Epidermal melanocyte (primary cell): ENCODE data around the gene COX6A1.
A peak's percentile ranks its signal among the peaks of the same experiment; 100 is the strongest.
"Not testable (repeated sequence)": the region's sequence is repeated elsewhere in the genome, so short reads cannot be mapped to it uniquely, and the experiment has no call there.

ENCODE experiments used
- DNase-seq: peaks from one replicate; pipeline ENCODE4 v3.0.0; 2011; ENCODE audit warnings: low spot score; ENCODE audit not compliant: insufficient read length

COX6A1 gene

DNA sequence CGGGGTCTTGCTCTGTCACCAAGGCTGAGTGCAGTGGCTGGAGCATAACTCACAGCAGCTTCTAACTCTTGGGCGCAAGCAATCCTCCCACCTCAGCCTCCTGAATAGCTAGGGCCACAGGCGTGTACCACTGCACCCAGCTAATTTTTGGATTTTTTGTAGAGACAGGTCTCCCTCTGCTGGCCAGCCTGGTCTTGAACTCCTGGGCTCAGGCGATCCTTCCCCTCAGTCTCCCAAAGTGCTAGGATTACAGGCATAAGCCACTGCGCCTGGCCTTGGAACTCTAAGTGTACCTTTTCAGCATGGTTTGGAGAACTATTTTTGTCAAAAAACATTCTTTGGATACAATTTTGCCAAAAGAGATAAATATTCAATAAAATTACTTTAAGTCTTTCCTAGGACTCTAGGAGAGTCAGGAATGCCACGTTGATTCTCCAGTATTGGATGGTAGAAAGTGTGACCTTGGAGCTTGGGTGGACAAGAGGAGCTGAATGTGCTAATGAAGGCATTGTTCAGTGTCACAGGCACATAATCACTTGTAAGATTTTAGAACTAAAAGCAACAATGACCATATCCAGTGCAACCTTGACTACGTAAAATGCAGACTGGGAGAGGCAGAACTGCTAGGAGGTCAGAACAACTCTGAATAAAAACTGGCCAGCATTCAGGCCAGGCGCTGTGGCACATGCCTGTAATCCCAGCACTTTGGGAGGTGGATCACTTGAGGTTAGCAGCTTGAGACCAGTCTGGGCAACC lies 28.8 kb downstream of the COX6A1 start:
- DNase-seq = no peak

- no peak for DNase-seq
Measured at GRCh38 chr12:120467439-120467838, 29.5 kb downstream of the COX6A1 start.

- peak; percentile 38 for DNase-seq
Measured at GRCh38 chr12:120468325-120468820, 30.5 kb downstream of the COX6A1 start.

DNA sequence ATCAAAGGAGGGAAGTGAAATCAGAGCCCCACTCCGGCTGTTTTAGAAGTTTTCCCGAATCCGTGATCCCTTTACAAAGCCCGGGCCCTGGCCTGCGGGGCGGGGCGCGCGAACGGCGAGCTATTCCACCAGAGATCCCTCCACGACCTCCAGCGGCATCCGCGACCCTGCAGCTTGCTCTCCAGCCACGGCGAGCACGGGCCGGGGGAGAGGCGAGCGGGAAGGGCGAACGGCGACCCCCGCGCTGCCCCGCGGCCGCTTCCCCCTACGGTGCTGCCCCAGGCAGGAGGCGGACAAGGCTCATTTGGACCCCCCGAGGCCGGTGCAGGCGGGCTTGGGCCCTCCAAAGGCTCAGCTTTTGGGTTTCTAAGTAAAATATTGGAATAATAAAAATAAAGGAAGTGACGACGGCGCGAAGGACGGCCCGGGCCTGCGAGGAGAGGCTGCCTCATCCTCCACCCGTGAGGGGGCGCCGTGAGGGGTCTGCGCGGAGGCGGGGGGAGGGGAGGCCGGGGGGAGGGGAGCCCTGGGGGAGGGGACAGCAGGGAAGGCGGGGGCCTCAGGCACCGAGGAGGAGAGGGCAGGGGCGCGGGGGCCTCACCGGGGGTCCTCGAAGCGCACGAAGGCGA lies 31.0 kb downstream of the COX6A1 start:
- no peak for DNase-seq

GRCh38 chr12:120469450-120470149 lies 31.7 kb downstream of the COX6A1 start, which contains the start of gene SRSF9:
Gene SRSF9 (minus strand): TSS chr12:120469748. CDS start chr12:120469609, 139 bp downstream.
- DNase-seq = peak; percentile 98

DNA sequence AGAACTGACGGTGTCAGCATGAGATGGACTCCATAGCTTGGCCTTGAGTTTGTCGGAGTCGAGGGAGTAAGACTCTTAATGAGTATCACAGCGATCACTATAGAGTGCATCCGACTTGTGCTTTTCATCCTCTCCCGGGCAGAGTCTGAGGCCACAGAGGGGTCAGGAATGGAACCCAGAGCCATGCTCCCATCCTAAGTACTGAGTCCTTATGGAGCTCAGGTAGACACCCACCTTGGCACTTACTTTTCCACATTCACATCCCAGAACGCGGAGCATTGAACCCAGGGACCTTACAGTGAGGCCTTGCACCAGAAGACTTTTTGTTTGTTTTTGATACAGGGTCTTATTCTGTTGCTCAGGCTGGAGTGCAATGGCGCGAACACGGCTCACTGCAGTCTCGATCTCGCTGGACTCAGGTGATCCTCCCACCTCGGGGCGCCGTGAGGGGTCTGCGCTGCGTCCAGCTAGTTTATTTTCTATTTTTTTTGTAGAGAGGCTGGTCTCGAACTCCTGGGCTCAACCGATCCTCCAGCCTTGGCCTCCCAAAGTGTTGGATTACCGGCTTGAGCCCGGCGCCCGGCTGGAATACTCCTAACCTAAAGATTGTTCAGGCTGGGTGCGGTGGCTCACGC lies 32.4 kb downstream of the COX6A1 start:
- no peak for DNase-seq

DNA sequence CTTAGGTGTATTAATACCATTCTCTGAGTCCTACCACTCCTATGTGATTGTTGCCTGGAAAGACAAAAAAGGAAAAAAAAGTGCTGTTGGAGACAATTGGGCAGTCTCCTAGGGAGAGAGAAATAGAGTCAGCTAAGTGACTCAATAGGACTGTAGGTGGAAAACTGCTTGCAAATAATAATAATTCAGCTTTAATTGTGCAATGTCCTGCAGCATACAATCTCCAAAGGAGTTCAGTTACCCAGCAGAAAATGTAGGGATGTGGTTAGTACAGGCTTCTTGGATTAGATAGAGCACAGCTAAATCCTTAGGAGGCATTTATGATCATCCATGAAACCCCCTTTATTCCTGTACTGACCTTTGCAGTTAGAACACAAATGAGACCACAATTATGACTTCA lies 34.6 kb downstream of the COX6A1 start:
- no peak for DNase-seq

GRCh38 chr12:120473807-120474615 lies 36.1 kb downstream of the COX6A1 start:
- no peak for DNase-seq

GRCh38 chr12:120474616-120474960 lies 36.7 kb downstream of the COX6A1 start:
- DNase-seq = no peak

DNA sequence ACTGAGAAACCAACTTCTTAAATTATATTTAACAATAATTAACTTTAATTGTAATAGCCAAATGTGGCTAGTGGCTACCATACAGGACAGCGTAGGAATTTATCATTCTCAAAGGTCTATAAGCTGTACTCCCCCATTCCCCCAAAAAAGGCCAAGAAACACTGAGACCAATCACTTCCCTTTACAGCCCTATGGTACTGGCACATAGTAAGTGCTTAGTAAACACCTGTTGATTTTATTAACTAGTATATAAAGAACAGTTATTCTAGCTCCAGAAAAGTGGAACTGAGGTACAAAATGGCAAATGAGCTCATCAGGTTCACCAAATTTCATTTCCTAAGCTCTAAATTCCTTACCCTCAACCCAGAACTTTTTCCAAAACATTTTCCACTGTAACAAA lies 37.7 kb downstream of the COX6A1 start:
- no peak for DNase-seq

DNA sequence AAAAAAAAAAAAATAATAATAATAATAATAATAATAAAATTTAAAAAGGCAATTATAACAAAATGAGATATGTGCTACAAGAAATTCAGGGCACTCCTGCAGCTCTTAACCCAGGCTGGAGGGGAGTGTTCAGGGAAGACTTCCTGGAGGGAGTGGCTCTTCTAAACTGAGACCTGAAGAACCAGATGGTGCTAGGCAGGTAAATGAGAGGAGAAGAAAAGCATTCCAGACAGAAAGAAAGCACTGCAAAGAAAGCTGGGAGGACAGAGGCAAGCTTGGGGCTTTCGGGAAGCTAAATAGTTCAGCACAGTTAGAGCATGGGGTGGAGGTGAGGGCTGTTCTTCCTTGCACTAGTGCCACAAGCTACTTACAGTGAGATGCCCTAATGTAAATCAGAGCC lies 41.5 kb downstream of the COX6A1 start:
- no peak for DNase-seq

GRCh38 chr12:120480211-120480610 lies 42.3 kb downstream of the COX6A1 start:
- no peak for DNase-seq

DNA sequence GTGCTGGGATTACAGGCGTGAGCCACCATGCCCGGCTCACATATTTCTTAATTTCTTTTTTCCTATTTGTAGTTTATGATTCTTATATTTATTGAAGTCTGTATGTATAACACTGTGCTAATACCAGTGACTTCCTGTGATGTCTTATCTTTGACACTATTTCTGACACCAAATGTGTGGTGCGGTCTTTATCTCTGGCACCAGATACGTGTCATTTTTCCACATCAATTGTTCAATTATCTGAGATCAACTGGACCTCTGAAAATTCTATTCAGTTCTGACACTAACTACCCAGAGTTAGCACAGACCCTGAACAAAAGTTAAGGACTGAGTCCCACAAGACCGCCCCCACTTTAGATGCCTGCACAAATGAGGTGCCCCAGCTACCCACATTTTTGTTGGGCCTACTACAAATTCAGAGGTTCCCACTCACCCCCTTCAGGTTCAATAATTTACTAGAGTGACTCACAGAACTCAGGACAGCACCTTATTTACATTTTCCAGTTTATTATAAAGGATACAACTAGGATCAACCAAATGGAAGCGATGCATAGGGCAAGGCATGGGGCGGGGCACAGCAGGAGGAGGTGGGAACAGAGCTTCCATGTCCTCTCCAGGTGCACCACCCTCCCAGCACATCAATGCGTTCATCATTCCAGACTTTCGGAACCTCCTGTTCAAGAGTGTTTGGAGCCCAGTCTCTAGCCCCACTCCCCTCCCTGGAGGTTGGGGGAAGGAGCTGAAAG lies 43.3 kb downstream of the COX6A1 start:
- DNase-seq = no peak

- no peak for DNase-seq
Measured at GRCh38 chr12:120483621-120484020, 45.7 kb downstream of the COX6A1 start.

GRCh38 chr12:120485961-120486881 lies 48.3 kb downstream of the COX6A1 start:
- DNase-seq = no peak

- not testable (repeated sequence) for DNase-seq
Measured at GRCh38 chr12:120487552-120487951, 49.6 kb downstream of the COX6A1 start.

DNA sequence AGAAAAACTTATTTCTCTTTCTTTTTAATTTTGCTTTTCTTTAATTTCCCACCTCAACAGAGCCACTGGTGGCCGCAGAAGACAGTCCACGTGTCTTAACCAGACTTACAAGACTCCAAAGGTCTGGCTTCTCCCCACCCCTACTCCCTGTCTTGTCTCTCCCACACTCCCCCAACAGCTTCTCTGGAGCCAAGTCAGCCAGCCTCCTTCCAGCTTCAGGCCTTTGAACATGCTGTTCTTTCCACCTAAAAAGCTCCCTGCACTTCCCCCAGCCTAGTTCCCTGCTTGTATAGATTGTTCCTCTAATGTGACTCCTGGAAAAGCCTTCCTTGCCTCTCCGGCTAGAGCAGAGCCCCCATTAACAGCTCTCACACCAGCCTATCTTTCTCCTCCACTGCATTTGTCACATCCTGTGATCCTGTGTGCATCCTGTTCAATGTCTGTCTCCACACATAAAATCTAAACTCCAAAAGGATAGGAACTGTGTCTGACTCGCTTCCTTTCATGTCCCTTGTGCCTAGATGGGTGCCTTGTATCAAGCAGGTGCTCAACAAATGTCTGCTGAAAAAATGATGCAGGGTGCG lies 50.2 kb downstream of the COX6A1 start:
- DNase-seq = no peak

- DNase-seq = no peak
Measured at GRCh38 chr12:120489018-120489417, 51.1 kb downstream of the COX6A1 start.

GRCh38 chr12:120490325-120490724 lies 52.4 kb downstream of the COX6A1 start:
- no peak for DNase-seq
